GM21528 (cell line): ENCODE measurements around the gene RUVBL1.

Source experiments
- ATAC-seq: cut with Tn5 transposase; IDR thresholded peaks from one replicate; pipeline ENCODE4 v1.9.1; 2021; ENCODE audit warnings: mild to moderate bottlenecking, moderate library complexity; ENCODE audit not compliant: unreplicated experiment, low FRiP score

The RUVBL1 gene

DNA sequence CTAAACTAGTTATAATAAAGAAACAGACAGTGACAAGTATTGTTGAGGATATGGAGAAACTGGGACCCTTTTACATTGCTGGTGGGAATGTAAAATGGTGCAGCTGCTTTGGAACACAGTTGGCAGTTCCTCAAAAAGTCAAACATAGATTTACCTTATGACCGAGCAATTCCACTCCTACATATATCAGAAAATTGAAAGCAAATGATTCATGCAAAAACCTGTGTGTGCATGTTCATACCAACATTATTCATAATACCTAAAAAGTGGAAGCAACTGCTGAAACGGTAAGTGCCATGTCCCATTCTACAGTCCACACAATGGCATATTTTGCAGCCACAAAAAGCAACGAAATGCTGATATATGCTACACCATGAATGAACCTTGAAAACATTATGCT lies 83.6 kb downstream of the RUVBL1 start:
- no peak for ATAC-seq

DNA sequence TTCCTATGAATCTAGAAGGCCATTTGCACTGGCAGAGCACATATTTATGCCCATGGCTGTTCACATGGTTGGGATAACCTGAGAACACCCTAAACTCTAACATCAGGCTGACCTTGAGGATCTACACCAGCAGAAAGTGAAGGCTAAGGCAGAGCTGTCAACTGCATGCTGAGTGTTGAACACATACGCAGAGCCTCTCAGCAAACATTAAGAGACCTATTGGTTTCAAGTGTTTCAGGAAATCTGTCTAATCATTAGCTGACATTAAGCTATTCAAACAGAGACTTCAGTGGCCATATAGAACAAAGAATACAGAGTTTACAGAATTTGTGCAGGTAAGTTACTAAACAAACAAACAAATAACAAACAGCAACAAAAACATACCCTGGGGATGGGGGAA lies 87.5 kb downstream of the RUVBL1 start:
- no peak for ATAC-seq

GRCh38 chr3:128033102-128033501 lies 90.5 kb downstream of the RUVBL1 start:
- ATAC-seq: no peak
